Measurements from ENCODE around the gene CHN1.

CHN1 gene

DNA sequence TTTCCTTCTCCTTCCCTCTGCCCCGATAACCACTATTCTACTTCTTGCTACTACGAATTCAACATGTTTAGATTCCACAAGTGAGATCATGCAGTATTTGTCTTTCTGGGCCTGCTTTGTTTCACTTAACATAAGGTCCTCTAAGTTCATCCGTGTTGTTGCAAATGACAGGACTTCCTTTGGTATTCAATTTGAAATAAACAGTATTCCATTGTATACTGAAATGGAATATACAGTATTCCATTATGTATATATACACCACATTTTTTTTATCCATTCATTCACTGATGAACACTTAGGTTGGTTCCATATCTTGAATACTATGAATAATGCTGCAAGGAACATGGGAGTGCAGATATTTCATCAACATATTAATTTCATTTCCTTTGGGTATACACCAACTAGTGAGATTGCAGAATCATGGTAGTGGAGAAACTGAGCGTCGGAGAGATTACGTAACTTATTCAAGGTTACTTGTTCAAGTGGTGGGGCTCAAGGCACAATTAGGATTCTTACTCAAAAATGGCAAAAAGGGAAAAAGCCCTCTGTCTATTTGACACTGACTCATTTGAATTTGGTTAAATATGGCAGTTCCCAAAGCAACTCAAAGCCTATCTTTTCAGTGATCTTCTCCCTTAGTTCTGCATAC is 85.1 kb downstream of the CHN1 start:
- H3K4me3 ChIP-seq (ENCODE audit: low read depth, low read length), result no peak overlapping the region
- no peak for DNase-seq (ENCODE audit: low read depth)
- no peak for TF ChIP-seq CTCF (IDR thresholded peaks at IDR 0.05; ENCODE audit: control insufficient read depth, extremely low read depth, insufficient read depth)

GRCh38 chr2:174918886-174919526 is 86.2 kb downstream of the CHN1 start:
- TF ChIP-seq CTCF (IDR thresholded peaks at IDR 0.05; ENCODE audit: control insufficient read depth, extremely low read depth, insufficient read depth), result no peak
- H3K4me3 ChIP-seq (ENCODE audit: low read depth, low read length), result no peak overlapping the region
- DNase-seq (ENCODE audit: low read depth), result no peak

DNA sequence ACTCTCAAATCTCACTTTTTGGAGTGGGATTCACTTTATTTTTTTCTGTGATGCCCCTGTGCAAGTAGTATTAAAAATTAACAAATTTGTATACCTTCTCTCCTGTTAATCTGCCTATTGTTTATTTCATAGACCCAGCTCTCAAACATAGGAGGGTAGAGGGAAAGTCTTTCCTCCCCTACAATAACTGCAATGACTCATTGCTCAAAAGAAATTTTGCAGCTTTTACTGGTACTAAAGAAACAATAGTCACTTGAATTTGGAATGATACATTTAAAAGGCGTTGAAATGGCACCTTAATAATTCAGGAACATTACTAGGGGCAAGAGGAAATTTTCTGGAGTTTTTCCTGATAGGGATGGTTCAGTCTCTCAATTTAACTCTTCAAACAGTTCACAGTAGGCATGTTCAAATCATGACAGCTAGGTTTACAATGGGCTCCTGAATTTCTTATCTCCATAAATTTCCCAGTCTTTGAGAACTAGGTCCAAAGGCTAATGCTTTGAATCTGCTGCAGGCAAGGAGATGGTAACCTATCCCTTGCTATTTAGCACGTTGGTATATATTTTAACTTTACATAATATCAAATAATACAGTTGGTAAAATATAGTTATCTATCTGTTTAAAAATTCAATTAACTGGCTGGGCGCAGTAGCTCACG is 88.8 kb downstream of the CHN1 start:
- no peak for DNase-seq (ENCODE audit: low read depth)

DNA sequence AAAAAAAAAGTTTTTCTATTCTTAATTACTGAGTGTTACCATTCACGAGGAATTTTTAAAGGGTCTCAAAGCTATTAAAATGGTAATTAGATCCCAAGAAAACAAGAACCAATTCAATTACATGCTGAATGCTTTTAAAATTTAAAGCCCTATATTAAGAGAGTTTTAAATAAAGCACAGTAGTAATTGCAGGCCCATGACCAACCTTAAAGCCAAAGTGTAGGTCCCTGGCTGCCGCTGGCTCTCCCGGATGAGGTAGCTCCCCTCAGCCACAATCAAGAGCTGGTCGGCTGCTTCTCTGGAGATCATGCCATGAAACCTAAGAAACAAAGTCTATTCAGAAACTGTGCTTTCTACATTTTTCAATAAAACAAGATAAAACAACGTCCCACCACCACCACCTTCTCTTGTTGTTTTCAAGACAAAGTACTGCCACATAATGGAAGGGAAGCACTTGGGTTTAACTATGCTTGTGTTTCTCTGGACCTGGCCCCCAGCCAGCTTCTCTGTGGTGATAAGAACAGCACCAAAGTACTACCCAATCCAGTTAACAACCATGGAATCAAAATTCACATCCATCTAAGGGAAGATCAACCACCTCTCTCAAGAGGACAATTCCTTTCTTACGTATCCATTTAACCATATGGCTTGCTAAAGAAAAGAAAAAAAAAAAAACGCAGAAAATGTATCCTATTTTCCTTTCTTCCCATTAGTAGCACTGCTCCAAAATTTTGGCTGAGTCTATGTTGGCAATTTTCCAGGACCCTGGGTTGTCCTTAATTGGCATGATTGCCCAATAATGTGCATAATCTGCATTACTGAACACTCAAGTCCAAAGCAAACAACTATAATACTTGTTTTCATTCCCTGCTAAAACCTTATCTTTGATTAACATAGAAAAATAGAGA is 90.1 kb downstream of the CHN1 start:
- H3K4me3 ChIP-seq (ENCODE audit: low read depth, low read length), result no peak overlapping the region
- peak; percentile 18 for DNase-seq (ENCODE audit: low read depth)
- TF ChIP-seq CTCF (IDR thresholded peaks at IDR 0.05; ENCODE audit: control insufficient read depth, extremely low read depth, insufficient read depth), result no peak

More for the DNA sequence above, 88.8 kb downstream of the CHN1 start:
- H3K4me3 ChIP-seq (ENCODE audit: low read depth, low read length), result no peak overlapping the region
- no peak for TF ChIP-seq CTCF (IDR thresholded peaks at IDR 0.05; ENCODE audit: control insufficient read depth, extremely low read depth, insufficient read depth)

DNA sequence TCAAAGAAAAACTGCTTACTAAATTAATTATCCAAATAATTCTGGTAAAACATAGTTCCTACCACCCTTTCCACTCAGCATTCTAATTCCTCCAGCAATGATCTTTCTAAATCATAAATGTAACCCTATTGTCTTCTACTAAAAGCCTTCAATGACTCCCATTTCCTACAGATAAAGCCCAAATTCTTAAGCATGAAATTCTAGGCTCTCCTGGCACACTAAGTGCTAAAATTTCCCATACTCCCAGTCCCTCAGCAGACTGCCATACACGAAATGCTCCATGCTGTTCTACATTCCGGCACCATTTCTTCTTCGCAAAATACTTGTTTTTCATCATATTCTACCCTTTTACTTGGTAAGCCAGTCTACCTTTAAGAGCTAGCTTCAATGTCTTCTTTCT is 96.9 kb downstream of the CHN1 start:
- no peak for DNase-seq (ENCODE audit: low read depth)
- H3K4me3 ChIP-seq (ENCODE audit: low read depth, low read length), result no peak overlapping the region
- no peak for TF ChIP-seq CTCF (IDR thresholded peaks at IDR 0.05; ENCODE audit: control insufficient read depth, extremely low read depth, insufficient read depth)

GRCh38 chr2:174903264-174903556 is 102.0 kb downstream of the CHN1 start:
- no peak for TF ChIP-seq CTCF (IDR thresholded peaks at IDR 0.05; ENCODE audit: control insufficient read depth, extremely low read depth, insufficient read depth)
- H3K4me3 ChIP-seq (ENCODE audit: low read depth, low read length), result no peak overlapping the region
- no peak for DNase-seq (ENCODE audit: low read depth)
